T-helper 2 cell (primary cell): Measurements from ENCODE around the gene SPRR1B.
"Not testable (repeated sequence)": the region's sequence is repeated elsewhere in the genome, so short reads cannot be mapped to it uniquely, and the experiment has no call there.

Experiments
- DNase-seq, 5 experiments: peaks; one replicate each; pipeline versions ENCODE4 v3.0.0 to v3.0.0-alpha.2; 2012 to 2022
- total RNA-seq, 2 donors: gene quantifications; one replicate each; lab custom pipeline; 2026; lab: John Stamatoyannopoulos, UW

SPRR1B gene, protein sequence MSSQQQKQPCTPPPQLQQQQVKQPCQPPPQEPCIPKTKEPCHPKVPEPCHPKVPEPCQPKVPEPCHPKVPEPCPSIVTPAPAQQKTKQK
- total RNA-seq, result 0 reads per million in 2 donors

GRCh38 chr1:153030895-153031294 is at the start of gene SPRR1B:
TSS of gene SPRR1B (plus strand) at chr1:153031203. CDS start at chr1:153032346, 1,143 bp downstream.
- no peak for DNase-seq

DNA sequence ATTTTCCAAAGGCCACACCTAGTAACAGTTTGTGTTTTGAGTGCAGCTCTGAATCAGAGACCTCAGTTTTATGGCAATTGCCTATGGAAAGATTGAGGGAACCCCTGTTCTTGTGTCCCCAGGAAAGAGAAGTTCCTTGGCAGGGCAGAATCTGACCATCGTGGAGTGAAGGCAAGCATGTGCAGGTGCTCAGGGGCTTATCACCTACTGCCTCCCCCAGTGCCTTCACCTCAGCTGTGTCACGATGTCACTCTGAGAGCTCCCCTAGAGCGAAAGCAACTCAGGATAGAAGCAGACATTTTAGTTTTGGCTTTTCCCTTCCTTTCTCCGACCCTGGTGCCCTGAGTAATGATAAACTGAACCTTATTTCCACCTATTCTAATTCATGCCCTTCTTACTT is 48.9 kb upstream of the SPRR1B start:
- DNase-seq, result no peak

DNA sequence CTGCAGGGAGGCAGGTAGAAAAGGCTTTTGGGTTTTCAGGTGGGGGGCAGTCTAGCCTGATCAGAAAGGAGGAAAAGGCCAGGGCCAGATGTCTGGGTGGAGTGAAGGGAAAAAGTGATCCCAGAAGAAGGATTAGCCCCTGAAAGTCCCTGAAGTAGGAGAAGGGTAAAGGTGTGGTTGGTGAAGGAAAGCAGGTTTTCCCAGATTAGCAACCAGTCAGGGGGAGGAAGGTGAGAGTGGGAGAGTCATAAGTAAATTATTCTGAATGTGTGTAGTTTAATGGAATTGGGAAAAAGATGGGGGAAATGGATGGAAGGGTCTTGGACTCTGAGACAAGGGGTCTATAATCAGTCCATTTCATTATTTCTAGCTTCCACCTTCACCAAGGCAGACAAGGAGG is 47.8 kb upstream of the SPRR1B start:
- DNase-seq, result no peak

GRCh38 chr1:152983743-152984142 is 47.3 kb upstream of the SPRR1B start, which contains the start of gene SPRR1A:
TSS of gene SPRR1A (plus strand) at chr1:152984081. CDS start at chr1:152985231, 1,150 bp downstream.
- DNase-seq, result no peak

DNA sequence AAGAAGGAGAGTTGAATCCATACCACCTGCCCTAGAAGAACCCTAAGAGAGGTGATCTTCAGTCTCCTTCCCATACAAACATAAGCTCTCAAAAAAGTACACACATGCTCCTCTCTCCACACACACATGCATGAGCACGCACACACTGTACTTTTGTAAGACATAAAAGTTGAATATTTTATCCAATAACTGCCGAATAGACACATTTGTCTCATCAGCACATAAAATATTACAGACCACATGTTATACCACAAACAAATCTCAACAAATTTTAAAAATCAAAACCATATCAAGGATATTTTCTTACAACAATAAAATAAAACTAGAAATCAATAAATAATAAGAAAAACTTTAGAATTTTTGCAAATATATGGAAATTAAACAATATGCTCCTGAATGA is 44.4 kb upstream of the SPRR1B start:
- DNase-seq, result no peak

GRCh38 chr1:152993186-152993585 is 37.8 kb upstream of the SPRR1B start:
- no peak for DNase-seq

DNA sequence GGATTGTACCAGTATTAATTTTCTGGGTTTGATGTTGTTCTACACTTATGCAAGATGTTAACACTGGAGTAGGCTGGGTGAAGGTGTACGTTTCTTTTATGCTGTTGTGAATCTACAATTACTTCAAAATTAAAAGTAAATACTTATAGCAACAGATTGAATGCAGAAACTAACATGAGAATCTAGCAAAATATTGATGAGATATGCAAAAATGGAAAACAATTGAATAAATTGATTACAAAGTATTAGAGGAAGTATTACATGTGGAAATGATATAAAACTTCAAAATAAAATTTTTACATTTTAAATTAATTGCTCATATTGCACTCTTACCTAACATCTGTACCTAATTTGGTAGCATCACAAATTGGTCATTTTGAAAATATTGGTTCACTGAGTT is 35.2 kb upstream of the SPRR1B start:
- no peak for DNase-seq

DNA sequence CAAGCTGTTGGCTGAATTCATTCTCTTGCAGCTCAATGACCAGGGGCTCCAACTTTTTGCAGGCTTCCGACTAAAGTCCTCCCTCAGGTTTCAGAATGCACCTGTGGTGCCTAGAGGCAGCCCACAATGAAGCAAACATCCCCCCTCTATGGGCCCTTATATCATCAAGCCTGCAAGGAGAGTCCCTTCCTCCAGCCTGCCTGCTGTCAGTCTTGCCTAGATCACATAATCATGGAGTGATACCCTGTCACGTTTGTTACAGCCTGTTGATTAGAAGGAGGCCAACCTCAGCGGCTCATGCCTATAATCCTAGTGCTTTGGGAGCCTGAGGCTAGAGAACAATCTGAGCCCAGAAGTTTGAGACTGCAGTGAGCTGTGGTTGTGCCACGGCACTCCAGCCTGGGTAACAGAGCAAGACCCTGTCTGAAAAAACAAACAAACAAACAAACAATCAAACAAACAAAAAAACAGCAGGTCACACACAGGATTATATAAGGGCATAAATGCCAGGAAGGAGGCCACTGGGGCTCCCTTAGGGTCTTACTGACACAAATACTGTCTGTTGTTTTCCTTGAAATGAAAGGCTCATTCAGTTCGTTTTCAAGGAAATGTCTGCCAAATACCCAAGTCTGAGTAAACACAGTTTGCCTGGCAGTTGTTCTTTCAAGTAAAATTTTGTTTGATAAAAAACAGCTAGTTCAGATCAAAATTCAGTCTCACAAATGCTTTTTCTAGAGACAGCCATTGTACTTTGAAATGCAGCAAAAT is 34.2 kb upstream of the SPRR1B start:
- no peak for DNase-seq

GRCh38 chr1:152997901-152998300 is 33.1 kb upstream of the SPRR1B start:
- no peak for DNase-seq

DNA sequence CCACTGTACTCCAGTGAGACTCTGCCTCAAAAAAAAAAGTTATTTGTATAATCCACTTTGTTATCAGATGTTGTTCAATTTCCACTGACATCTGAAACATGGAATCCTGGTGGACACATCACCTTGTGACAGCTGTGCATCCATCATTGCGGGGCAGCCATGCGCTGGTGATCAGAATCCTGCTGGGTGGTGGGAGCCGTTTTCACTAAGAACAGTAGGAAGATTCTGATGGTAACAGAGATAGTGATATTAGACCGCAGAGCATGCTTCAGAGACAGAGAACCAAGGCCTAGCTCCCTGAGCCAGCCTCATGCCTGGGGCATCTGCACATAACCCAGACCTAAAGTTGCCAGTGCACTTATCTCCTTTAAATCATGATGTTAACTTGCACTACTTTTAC is 32.5 kb upstream of the SPRR1B start:
- no peak for DNase-seq

DNA sequence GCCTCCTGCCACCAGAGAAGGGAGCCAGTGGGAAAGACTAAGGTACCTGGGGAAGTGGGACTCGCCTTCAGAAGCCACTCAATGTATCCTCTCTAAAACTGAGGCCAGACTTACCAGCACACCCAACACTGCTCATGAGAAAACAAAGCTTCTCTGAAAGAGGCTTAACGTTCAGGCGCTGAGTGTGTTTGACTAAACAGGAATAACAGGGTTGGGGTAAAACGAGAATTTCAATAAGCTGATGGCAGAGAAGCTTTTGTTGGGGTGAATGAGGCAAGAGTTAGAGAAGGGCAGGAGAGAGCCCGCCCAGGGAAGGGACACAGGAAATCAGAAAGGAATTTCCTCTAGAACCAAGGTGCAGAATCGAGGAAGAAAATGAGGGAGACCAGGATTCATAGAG is 31.2 kb upstream of the SPRR1B start:
- DNase-seq, result no peak

DNA sequence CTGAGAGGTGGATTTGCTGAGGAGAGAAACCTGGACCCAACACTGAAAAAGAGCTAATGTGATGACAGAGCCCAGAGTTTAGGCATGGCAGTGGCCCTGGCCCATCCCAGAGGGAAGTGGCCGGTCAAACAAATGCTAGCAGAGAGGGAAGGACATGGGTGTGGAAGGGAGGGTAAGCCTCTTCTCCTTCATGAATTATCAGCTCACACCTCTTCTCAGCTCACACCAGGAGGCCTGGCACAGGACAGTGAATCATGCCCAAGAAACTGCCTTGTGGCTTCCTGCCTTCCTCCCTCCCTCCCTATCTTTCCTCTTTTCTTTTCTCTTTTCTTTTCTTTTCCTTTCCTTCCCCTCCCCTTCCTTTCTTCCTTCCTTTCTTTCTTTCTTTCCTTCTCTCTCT is 30.7 kb upstream of the SPRR1B start:
- no peak for DNase-seq

GRCh38 chr1:153001382-153001781 is 29.6 kb upstream of the SPRR1B start, which contains the start of gene SPRR3:
TSS of gene SPRR3 (plus strand) at chr1:153001749. CDS start at chr1:153003021, 1,272 bp downstream.
- no peak for DNase-seq

DNA sequence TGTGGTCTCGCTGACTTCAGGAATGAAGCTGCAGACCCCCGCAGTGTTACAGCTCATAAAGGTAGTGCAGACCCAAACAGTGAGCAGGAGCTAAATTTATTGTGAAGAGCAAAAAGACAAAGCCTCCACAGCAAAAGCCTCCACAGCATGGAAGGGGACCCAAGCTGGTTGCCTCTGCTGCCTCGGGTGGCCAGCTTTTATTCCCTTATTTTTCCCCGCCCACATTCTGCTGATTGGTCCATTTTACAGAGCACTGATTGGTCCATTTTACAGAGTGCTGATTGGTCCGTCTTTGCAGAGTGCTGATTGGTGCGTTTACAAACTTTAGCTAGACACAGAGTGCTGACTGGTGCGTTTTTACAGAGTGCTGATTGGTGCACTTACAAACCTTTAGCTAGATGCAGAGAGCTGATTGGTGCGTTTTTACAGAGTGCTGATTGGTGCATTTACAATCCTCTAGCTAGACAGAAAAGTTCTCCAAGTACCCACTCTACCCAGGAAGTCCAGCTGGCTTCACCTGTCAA is 19.7 kb upstream of the SPRR1B start:
- not testable (repeated sequence) for DNase-seq

- not testable (repeated sequence) for DNase-seq
These were observed 9.2 kb upstream of the SPRR1B start for GRCh38 chr1:153021829-153022228.

- DNase-seq, result not testable (repeated sequence)
These were observed 8.7 kb upstream of the SPRR1B start for GRCh38 chr1:153022340-153022739.

DNA sequence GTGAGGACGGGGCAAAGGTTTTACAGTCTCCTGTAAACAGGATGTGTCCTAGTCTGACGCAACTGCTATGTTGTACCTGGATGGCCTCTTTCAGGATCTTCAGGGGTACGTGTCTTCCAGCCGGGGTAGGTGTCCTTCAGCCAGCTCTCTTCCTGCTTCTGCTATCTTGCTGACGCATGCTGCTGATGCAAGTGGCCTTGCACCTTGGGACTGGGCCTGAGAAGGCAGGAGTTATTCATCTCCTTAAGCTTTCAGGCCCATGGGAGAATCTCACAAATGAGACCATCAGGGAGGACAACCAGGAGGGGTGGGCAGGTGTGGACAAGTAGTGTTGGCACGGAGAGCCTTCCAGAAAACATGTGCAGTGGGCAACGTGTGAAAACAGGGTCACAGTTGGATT is 7.9 kb upstream of the SPRR1B start:
- DNase-seq, result no peak

DNA sequence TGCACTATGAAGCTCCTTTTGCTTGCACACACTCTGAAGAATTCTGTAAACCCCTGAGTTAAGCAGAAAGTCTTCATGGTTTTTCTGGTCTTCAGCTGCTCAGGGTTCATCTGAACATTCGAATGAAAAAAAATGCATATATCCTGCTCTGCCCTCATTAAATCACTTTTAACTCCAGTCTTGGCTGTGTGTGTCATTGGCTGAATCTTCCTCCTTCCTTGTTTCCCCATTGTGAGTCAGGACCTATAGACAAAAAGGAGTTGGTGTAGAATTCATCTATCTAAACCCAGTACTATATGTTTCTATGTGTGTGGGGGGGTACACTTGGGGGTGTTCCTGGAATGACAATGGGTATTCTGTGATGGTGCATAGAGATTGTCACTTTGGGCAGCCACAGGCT is 6.6 kb upstream of the SPRR1B start:
- no peak for DNase-seq

GRCh38 chr1:153025797-153026196 is 5.2 kb upstream of the SPRR1B start:
- DNase-seq, result no peak

DNA sequence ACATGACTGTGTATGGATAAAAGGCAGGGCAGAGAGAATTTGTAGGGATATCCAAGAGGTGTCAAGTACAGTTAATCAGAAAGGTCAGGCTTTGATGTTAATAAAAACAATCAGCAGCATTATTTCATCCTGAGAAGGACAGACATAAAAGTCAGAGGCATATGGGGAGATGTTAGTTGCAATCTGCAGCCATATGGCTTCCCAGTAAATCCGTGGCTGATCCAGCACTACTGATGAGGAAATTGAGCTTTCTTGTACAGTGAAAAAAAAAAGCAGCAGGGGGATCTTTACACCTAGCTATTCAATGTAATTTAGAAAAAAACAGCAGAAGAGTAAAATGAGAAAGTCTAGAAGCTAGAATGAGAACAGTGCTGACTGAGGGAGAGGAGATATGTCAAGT is 2.2 kb upstream of the SPRR1B start:
- DNase-seq, result no peak

- DNase-seq, result no peak
These were observed 1.1 kb downstream of the SPRR1B start for GRCh38 chr1:153032073-153032472.

GRCh38 chr1:153032677-153033308 is 1.8 kb downstream of the SPRR1B start:
- no peak for DNase-seq

DNA sequence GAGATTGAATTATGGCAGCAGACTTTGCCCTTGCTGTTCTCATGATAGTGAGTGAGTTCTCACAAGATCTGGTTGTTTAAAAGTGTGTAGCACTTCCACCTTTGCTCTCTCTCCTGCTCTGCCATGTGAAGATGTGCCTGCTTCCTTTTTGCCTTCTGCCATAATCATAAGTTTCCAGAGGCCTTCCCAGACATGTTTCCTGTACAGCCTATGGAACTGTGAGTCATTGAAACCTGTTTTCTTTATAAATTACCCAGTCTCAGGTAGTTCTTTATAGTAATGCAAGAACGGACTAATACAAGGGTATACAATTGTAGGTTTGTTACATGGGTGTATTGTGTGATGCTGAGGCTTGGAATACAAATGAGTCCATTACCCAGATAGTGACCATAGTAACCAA is 4.2 kb downstream of the SPRR1B start:
- no peak for DNase-seq
